ENCODE data around the gene MEN1.

MEN1 gene

GRCh38 chr11:64778473-64779298 is 31.7 kb downstream of the MEN1 start, which contains the start of gene SF1:
TSS of gene SF1 (minus strand) at chr11:64778542. CDS start at chr11:64778392, 150 bp downstream.
- peak; percentile 100 for DNase-seq (ENCODE audit: low spot score)

- DNase-seq (ENCODE audit: low spot score) = no peak
Observed at GRCh38 chr11:64778223-64778472, 32.2 kb downstream of the MEN1 start.

DNA sequence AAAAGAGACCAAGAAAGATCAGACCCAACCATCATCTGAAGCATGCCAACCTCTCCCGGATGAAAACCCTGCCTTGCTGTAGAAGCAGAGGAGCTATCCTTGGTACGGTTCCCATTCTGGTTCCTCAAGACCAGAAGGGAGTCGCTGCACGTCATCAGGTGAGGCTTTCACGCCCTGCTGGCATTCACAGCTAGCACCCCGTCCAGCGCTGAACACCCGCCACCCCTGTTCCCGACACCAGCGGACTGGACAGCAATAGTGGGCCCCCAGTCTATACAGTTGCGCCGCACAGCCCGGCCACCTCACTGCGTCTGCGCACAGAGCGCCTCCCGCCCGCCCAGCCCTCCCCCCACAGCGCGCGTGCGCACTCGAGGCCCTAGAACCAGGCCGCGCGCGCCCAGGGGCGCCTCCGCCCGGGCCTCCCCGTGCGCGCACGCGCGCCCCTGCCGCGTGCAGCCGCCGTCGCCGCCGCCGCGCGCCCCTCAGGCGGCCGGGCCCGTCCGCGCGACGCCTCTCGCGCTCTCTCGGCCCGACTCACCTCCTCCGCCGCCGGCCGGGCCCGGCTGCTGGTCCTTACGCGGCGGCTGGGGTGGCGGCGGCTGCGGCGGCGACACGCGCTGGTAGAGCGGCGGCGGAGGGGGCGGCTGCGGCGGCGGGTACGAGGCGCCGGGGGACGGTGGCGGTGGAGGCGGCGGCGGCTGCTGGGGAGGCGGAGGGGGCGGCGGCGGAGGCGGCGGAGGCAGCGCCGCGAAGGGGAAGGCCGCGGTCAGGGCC is 32.7 kb downstream of the MEN1 start:
- DNase-seq (ENCODE audit: low spot score) = peak; percentile 84

- no peak for DNase-seq (ENCODE audit: low spot score)
Observed at GRCh38 chr11:64776875-64777274, 33.5 kb downstream of the MEN1 start.

DNA sequence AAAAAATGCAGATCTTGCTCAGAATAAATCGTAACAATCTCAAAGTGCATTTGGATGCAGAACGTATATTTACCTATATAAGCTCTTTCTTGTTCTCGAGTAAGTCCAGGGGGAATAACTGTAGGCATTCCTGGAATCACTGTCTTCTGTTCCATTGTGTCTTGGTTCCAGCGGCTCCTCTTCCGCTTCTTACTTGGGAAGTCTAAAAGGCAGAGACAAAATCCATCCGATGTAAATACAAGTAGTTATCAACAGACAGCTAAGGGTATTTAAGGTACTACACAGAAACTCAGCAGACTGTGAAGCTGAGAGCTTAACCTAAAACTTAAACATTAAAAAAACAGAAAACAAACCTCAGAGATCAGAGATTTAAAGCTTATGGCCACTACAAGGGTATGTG is 33.9 kb downstream of the MEN1 start:
- no peak for DNase-seq (ENCODE audit: low spot score)

DNA sequence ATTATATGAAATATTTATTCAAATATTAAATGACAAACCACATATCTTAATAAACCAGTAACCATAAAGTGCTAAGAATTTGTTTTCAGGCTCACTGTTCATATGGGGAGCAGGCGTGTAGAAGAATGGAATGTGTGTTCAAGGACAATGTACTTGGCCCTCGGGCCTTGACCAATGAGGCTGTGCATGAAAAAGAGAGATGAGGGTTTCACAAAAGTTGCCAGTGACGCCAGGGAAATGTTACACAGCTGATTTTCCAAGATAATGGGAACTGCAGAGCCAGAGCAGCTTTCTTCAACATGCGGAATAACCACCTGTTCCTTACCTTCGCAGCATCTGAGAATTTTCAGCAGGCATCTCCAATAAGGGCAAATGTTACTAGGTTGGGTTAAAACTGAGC is 36.2 kb downstream of the MEN1 start:
- no peak for DNase-seq (ENCODE audit: low spot score)

DNA sequence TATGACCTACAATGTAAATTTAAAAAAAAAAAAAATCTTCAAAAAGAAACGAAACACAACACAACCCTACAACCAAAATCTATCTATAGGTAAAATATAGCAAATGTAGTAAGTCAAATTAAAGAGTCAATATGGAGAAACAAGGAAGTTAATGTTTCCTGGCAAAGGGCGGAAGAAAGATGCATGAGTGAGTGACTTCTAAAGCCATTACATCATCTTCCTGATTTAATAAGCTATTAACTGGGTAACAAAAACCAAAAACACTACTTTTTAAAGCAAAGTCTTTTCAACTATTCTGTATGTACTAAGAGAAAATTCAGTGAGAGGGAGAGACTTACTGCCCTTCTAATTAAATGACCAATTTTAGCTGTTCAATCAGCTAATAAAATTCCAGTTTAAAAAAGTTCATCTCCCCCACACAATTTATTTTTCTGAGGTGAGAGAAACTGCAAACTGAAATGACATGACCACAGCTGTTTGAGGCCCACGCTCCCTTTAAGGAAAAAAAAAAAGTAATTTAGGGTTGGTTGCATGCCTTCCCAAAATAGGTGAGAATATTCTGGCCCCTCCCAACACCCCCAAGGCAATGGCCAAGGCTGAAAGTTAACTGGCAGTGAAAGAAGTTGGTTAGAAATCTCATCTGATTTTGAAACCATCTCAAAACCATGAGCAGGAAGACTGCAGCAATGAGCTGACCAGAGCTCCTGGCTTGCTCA is 37.9 kb downstream of the MEN1 start:
- DNase-seq (ENCODE audit: low spot score) = no peak

DNA sequence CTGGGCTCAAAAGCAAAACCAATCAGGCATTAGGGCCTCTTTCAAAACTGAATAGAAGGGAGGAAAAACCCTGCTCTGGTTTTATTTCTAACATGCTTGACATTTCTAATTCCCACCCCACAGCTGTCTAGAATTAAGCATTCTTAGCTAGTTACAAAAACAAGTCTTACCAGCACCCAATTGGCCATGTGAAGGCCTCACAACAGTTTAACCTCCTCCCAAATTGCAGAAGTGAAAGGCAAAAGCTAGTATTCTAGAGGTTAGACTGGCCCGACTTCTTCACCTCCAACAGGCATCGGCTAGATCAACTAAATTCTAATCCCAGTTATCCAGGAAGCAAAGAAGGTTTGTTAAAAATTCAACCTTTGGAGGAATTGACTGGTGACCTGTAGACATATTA is 38.5 kb downstream of the MEN1 start:
- no peak for DNase-seq (ENCODE audit: low spot score)

DNA sequence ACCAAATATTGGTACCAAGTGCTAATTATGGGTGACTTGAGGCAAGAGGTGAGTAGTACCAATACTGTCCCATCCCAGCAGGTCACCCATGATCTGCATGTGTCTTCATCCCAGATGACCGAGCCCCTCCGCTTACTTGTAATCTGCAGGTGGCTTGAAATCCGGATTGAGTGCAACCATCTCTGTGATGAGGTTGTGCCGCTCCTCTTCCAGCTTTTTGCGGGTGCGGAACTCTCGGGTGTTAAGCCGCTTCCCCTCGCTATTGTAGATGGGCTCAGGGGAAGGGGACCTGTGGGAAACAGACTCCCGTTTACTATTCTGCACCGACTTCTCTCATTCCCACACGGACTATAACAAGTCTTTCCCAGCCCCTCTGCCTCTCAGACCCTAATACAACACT is 40.2 kb downstream of the MEN1 start:
- DNase-seq (ENCODE audit: low spot score) = no peak

GRCh38 chr11:64769283-64769682 is 41.1 kb downstream of the MEN1 start:
- DNase-seq (ENCODE audit: low spot score) = no peak

- no peak for DNase-seq (ENCODE audit: low spot score)
Observed at GRCh38 chr11:64768300-64768694, 42.1 kb downstream of the MEN1 start.

- DNase-seq (ENCODE audit: low spot score) = no peak
Observed at GRCh38 chr11:64767344-64768299, 42.7 kb downstream of the MEN1 start.

GRCh38 chr11:64766881-64767280 is 43.5 kb downstream of the MEN1 start:
- DNase-seq (ENCODE audit: low spot score) = no peak

- DNase-seq (ENCODE audit: low spot score) = no peak
Observed at GRCh38 chr11:64765851-64766665, 44.3 kb downstream of the MEN1 start.

DNA sequence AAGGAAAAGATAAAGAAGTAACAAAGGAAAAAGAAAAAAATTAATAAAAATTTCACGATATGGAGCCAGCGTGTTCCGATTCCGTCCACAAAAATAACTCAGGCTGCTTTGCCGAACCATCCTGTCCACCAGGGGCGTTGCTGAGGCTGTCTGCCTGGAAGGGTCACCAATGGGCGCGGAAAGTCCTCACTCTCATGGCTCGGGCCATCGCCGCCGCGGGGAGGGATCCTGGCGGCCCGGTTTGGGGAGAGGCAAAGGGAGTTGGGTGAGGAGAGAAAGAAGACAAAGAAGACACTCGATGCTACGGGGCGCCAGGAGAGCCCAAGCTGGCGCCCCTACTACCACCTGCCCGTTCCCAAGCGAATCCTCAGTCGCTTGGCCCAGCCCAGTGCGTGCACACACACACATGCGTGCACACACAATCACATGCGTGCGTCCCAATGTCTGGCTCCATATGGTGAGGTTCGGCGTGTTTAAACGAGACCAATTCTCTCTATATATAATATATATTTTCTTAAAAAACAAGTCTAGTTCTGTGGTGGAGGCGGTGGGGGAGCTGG is 45.0 kb downstream of the MEN1 start:
- DNase-seq (ENCODE audit: low spot score) = no peak

DNA sequence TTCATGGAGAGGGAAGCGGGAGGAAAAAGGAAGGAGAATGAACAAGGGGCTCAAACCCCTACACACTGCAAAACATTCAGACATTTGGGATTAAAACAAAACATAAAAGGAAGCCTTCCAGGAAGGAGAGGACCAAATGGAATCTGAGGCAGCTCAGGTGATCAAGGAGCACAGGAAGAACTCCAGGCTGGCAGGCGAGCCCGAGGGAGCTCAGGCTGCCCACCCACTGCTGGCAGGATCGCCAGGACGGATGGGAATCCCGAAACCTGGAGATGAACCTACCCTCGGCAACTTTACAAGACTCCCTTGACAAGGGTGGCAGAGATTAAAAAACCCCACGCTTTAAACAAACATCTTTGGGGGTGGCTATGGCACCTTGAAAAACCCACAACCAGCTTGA is 45.6 kb downstream of the MEN1 start:
- DNase-seq (ENCODE audit: low spot score) = no peak

GRCh38 chr11:64764040-64764611 is 46.2 kb downstream of the MEN1 start:
- no peak for DNase-seq (ENCODE audit: low spot score)

DNA sequence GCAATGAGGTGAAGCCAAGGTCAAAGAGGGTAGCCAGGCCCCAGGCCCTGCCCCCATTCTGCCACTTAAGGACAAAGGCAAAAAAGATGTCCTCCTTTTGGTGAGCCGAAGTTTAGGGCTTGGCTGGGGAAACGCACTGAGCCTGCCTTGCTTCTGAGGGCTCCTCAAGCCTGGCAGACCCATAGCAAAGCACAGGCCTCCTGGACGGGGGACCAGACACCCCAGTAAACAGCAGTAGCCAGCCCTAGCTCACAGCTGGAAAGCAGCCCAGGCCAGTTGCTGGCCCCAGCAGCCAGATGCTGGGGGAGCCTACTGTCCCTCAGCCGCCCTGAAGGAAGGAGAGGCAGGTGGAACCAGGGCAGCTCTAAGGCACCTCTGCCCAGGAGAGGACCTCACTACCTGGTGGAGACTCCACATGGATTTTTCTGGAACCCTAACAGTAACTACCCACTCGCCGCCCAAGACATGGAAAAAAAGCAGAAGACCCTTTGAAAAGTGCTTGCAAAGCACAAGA is 46.8 kb downstream of the MEN1 start:
- DNase-seq (ENCODE audit: low spot score) = no peak

GRCh38 chr11:64762674-64763525 is 47.5 kb downstream of the MEN1 start:
- peak; percentile 37 for DNase-seq (ENCODE audit: low spot score)

Data from globus pallidus (tissue), 1 donor.